Activated T-cell treated with anti-CD3 and anti-CD28 coated beads, Interleukin-2, amount 50 U/mL, for 72 hours (primary cell): ENCODE data around the gene C1orf210. TPM values are rescaled to one million over a fixed set of nuclear protein-coding genes. Genes with fewer than 3 reads are reported as not detected.

Experiments used
- ATAC-seq, 2 donors: fragments of 150-1000 bp; cut with Tn5 transposase; replicated peaks in 1 of 2; 2 replicates each; pipeline ENCODE4 v1.10.0; 2021; ENCODE audit warnings: moderate library complexity in 2 of 2, mild to moderate bottlenecking in 1 of 2
- DNase-seq, 2 donors: peaks; one replicate each; pipeline ENCODE4 v3.0.0; 2021 to 2022; ENCODE audit warnings: mixed read lengths in 1 of 2
- H3K27ac Mint-ChIP-seq: one replicate; pipeline ENCODE4 v1.8.0; 2022; ENCODE audit warnings: mild to moderate bottlenecking, moderate library complexity, mixed read lengths
- H3K27me3 Mint-ChIP-seq: one replicate; pipeline ENCODE4 v1.8.0; 2022; ENCODE audit warnings: low read depth, mixed read lengths
- H3K36me3 Mint-ChIP-seq, 2 donors: one replicate each; pipeline ENCODE4 v1.8.0; 2022; ENCODE audit warnings: mixed read lengths in 2 of 2, mild to moderate bottlenecking in 1 of 2; ENCODE audit not compliant: insufficient read depth in 2 of 2
- H3K4me1 Mint-ChIP-seq: one replicate; pipeline ENCODE4 v1.8.0; 2022; ENCODE audit warnings: low read depth, mixed read lengths
- H3K4me3 Mint-ChIP-seq, 2 donors: one replicate each; pipeline ENCODE4 v1.8.0; 2022; ENCODE audit warnings: mild to moderate bottlenecking in 2 of 2, mixed read lengths in 2 of 2, moderate library complexity in 2 of 2
- H3K9me3 Mint-ChIP-seq, 2 donors: one replicate each; pipeline ENCODE4 v1.8.0; 2022; ENCODE audit warnings: mixed read lengths in 2 of 2
- total RNA-seq, 2 donors: library from RNA; stranded (reverse); gene quantifications; one replicate each; pipeline ENCODE4 v1.2.3, GENCODE V29; 2022

The C1orf210 gene
- total RNA-seq, 2 donors from 2014 or later, result 0.38 TPM; not detected in 1

DNA sequence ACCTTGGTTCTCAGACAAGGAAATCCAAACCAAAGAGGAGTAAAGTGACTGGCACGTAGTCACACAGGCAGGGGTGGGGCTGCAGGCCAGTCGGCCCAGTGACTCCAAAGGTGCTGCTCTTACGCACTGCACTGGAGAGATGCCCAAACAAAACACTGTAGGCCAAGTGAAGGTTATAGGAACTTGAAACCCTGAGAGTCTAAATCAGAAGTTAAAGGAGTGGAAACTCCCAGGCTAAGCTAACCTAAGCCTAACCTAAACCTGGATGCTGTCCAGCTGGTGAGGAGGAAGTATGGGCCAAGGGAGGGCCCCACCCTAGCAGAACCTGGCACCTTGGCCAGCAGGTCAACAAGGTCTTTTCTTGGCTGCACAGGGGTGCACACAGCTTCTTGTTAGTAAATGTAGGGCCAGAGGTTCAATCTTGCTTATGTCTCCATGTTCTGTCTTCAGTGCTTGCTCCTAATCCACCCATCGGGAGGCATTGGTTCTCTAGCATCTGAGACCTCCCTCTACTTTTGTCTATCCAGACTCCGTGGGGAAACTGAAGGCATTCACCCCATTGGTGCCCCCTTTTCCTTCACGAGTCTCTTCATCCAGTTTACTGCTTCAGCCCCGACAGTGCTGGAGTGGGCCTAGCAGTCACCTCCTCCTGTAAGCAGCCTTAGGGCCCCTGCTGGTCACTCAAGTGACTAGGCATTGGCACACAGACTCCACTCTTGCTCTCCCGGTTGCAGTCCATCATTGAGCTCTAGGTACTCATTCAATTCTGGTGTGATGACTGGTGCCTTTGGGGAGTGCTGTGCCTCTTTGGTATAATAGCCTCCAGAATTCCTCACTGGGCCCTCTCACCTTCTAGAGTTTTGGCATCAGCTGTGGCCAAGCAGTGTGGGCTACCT is 28.5 kb downstream of the C1orf210 start:
- DNase-seq (no peak), ATAC-seq (no peak)
- Mint-ChIP-seq H3K4me1 (no peaks in the 10 kb centered on the region), H3K27me3 (peaks cover 7% of the 10 kb centered on the region), H3K4me3 (no peak overlapping the region), H3K9me3 (peaks cover 0 to 3% of the 10 kb centered on the region in 2 donors), H3K27ac (no peak overlapping the region), H3K36me3 (no peaks in the 10 kb centered on the region)

DNA sequence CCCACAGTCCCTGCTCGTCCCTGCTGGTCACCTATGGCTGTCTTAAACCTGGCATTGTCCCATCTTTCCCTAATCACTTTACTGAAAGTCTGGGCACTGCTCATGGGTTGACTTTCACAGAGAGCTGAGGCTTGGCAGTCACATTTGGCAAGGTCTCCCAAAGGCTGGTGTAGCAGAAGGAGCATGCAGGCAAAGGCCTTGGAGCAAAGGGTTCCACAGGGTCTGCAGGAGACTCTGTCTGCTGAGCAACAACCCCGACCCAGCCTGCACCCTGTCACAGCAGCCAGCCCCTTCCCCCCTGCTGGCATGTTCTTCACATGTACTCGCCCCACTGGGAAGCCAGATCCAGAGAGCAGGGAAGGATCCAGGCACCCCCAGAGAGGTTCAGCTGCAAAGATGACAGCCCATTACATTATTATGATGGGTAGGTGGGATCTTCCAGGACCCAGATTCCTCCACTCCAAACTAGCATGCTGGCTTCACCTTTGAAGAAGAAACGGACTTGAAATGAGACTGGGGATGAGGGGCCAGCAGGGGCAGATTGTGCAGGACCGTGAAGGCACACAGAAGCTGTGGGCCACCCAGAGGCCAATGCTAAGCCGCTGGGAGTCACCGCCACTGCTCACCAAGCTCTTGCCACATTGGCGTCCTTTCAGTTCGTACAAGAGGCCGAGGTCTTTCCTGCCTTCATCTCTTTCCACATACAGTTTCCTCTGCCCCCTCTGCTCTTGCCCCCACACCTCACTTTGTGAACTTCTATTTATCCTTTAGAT is 29.8 kb downstream of the C1orf210 start:
- Mint-ChIP-seq H3K27ac (no peak overlapping the region), H3K4me3 (no peak overlapping the region), H3K9me3 (peaks cover 0 to 3% of the 10 kb centered on the region in 2 donors), H3K27me3 (peaks cover 7% of the 10 kb centered on the region), H3K4me1 (no peaks in the 10 kb centered on the region), H3K36me3 (no peaks in the 10 kb centered on the region)
- ATAC-seq (no peak), DNase-seq (no peak)

DNA sequence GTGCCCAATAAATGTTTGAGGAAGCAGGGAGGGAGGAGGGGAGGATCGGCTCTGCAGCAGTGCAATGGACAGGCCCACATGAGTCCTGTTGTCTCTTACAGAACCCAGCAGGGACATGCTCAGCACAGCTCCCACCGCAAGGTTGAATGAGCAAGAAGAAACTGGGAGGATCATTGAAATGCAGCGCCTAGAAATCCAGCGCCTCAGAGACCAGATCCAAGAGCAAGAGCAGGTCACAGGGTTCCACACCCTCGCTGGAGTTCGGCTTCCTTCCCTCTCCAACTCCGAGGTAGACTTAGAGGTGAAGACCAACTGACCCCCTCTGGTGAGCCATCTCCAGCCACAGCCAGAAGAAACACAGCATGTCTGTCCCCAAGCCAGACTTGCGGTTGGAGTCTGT is 31.5 kb downstream of the C1orf210 start:
- DNase-seq (no peak), ATAC-seq (no peak)
- Mint-ChIP-seq H3K27me3 (peaks cover 7% of the 10 kb centered on the region), H3K9me3 (peaks cover 0 to 3% of the 10 kb centered on the region in 2 donors), H3K36me3 (no peaks in the 10 kb centered on the region), H3K4me1 (no peaks in the 10 kb centered on the region), H3K27ac (no peak overlapping the region), H3K4me3 (no peak overlapping the region)

DNA sequence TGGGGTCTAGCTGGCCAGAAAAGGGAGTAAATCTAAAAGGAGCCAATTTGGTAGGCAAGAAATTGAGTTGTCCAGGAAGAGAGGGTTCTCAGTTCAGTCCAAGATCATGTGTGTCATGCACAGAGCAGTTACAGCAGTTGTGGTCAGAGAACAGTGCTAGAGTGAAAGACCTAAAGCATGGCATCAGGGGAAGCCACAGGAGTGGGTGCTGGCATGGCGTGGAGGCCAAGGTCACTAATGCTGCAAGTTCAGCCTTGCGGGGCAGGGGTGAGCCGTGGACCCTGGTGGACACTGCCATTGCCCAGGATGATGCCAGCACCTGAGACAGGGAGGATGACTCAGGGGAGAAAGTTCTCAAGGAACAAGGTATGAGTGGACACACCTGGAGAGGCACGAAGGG is 32.2 kb downstream of the C1orf210 start:
- Mint-ChIP-seq H3K36me3 (no peaks in the 10 kb centered on the region), H3K4me3 (no peak overlapping the region), H3K27me3 (peaks cover 7% of the 10 kb centered on the region), H3K4me1 (no peaks in the 10 kb centered on the region), H3K27ac (no peak overlapping the region), H3K9me3 (no peaks in the 10 kb centered on the region)
- DNase-seq (no peak), ATAC-seq (no peak)

DNA sequence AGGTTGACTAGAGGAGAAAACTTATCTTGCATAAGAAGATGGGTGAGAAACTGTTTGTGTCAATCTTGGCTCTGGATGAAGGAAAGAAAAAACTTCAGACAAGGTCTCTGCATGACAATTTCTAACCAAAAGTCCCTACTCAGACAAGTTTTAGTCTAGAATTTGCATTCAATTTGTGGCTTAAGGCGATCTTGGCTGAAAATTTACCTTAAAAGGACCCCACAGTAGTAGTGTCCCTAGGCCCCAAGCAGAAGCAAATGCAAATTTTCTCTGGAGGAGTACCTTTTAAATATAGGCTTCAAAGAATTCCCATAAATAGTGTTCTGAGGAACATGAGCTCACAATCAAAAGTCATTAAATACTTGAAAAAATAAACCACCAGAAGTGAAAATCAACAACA is 33.2 kb downstream of the C1orf210 start:
- no peaks in the 10 kb centered on the region for H3K9me3 Mint-ChIP-seq
- H3K27ac Mint-ChIP-seq, result no peak overlapping the region
- H3K4me3 Mint-ChIP-seq, result no peak overlapping the region
- no peaks in the 10 kb centered on the region for H3K4me1 Mint-ChIP-seq
- DNase-seq (no peak), ATAC-seq (no peak)
- H3K27me3 Mint-ChIP-seq, result peaks cover 7% of the 10 kb centered on the region
- H3K36me3 Mint-ChIP-seq, result no peaks in the 10 kb centered on the region

DNA sequence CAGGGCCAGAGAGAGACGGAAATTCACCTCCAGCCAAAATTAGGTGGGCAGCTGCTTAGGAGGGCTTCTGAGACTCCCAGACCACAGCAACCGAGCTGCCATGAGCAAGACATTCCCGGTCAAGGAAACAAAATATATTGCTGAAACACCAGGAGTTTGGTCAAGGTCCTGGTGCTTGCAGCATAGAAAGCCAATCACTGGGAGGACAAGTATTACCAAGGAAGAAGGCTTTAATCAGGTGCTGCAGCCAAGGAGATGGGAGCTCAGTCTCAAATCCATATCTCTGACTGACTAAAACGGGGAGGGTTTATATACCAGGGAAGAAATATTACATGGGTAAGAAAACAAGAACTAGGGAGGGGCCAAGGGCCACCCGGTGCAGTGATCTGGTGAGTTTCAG is 34.4 kb downstream of the C1orf210 start:
- no peak for ATAC-seq
- DNase-seq, result no peak
- Mint-ChIP-seq H3K9me3 (peaks cover 0 to 1% of the 10 kb centered on the region in 2 donors), H3K27me3 (peaks cover 7% of the 10 kb centered on the region), H3K36me3 (no peaks in the 10 kb centered on the region), H3K4me1 (no peaks in the 10 kb centered on the region), H3K4me3 (no peak overlapping the region), H3K27ac (no peak overlapping the region)

DNA sequence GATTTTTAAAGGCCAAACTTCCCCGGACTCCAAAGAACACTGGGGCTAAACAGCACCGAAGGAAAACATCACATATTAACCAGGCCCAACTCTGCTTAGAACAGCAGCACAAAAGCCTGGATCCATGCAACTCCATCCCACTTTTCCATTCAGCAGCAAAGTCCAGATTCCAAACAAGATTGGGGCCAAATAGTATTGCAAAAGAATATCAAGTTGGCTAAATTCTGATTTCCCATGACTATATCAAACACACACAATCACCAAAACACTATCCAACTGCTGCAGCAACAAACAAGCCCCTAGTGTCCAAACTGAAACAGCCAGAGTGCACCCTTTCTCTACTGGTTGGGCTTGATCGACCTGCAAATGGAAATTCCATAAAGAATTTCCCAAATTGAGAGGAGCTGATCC is 35.0 kb downstream of the C1orf210 start:
- H3K4me3 Mint-ChIP-seq, result no peak overlapping the region
- no peak for DNase-seq
- ATAC-seq, result no peak
- H3K36me3 Mint-ChIP-seq, result no peaks in the 10 kb centered on the region
- peaks cover 0 to 1% of the 10 kb centered on the region in 2 donors for H3K9me3 Mint-ChIP-seq
- no peaks in the 10 kb centered on the region for H3K4me1 Mint-ChIP-seq
- H3K27ac Mint-ChIP-seq, result no peak overlapping the region
- H3K27me3 Mint-ChIP-seq, result peaks cover 7% of the 10 kb centered on the region

DNA sequence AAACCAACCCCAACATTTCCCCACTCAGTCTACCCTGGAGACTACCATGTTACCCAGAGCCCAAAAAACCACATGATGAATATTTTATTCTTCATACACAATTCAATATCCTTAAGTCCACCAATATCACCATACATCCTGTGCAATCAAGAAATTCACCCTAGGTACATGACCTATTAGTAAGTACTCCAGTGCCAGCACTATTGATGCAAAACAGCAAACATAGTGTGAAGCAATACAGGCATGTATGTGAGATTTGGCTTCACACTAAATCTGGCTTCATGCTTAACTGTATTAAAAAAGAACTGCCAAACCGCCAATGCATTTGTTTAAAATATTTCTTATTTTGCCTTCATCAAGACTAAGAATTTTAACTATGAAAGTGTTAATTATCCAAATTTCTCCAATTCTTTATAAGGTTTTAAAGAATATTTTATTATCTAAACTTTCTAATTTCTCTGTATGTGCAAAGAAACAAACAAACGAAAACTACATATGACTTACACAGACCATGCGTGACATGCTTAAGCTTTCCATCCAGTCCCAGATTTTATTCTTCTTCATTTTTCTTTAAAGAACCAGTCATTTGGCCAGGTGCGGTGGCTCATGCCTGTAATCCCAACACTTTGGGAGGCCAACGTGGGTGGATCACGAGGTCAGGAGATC is 38.0 kb downstream of the C1orf210 start:
- Mint-ChIP-seq H3K4me1 (no peaks in the 10 kb centered on the region), H3K9me3 (peaks cover 0 to 1% of the 10 kb centered on the region in 2 donors), H3K4me3 (no peak overlapping the region), H3K36me3 (no peaks in the 10 kb centered on the region), H3K27ac (peak overlapping the region; percentile 5), H3K27me3 (peaks cover under 1% of the 10 kb centered on the region)
- no peak for ATAC-seq
- DNase-seq, result no peak

DNA sequence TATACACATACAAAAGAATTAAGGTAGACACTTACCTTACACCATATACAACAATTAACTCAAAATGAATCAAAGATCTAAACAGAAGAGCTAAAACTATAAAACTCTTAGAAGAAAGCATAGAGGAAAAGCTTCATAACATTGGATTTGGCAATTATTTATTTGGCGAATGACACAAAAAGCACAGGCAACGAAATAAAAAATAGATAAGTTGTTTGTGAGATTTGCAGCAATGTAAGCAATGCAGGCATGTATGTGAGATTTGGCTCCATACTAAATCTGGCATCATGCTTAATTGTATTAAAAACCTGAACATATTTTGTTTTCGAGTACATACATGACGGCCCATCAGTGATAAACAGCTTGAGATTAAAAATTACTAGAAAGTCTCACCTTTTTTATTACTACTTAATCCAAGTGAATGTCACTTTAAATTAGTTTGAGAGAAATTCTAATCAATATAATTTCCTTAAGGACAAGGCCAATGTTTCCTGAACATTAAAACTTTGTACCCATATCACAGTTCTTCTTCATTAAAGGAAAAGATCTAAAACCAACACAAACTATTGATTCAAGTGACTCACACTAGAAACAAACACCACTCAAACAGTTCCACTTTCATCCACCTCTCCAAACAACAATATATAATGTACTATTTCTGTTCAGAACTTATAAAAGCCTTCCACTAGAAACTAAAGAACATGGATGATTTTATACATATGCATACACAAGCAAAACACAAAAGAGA is 38.7 kb downstream of the C1orf210 start:
- Mint-ChIP-seq H3K27ac (peak overlapping the region; percentile 5), H3K36me3 (no peaks in the 10 kb centered on the region)
- ATAC-seq, result no peak

DNA sequence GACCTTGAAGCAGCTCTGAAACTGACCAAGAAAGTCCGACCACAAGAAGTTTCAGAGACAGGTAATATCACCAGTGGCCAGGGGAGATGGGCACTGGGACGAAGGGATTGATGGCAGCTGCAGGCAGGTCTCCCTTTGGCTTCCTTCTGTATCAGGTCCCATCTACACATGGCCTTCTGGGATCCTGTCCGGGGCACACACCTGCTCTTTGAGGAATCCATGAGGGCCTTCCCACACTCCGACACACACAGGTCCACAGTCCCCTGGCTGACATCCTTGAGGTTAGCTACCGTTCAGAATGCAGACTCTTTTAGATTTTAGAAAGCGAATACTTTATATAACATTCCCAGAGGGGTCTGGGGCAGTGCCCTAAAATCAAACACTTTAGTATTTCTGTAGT is 42.1 kb downstream of the C1orf210 start:
- ATAC-seq (no peak), DNase-seq (no peak)
- no peak overlapping the region for H3K27ac Mint-ChIP-seq
- peaks cover 0 to 1% of the 10 kb centered on the region in 2 donors for H3K9me3 Mint-ChIP-seq
- no peaks in the 10 kb centered on the region for H3K36me3 Mint-ChIP-seq
- H3K4me3 Mint-ChIP-seq, result no peak overlapping the region
- H3K27me3 Mint-ChIP-seq, result no peaks in the 10 kb centered on the region
- H3K4me1 Mint-ChIP-seq, result no peaks in the 10 kb centered on the region

More for the DNA sequence above, 38.7 kb downstream of the C1orf210 start:
- no peaks in the 10 kb centered on the region for H3K4me1 Mint-ChIP-seq
- H3K27me3 Mint-ChIP-seq, result no peaks in the 10 kb centered on the region
- peaks cover 0 to 1% of the 10 kb centered on the region in 2 donors for H3K9me3 Mint-ChIP-seq
- no peak for DNase-seq
- no peak overlapping the region for H3K4me3 Mint-ChIP-seq

DNA sequence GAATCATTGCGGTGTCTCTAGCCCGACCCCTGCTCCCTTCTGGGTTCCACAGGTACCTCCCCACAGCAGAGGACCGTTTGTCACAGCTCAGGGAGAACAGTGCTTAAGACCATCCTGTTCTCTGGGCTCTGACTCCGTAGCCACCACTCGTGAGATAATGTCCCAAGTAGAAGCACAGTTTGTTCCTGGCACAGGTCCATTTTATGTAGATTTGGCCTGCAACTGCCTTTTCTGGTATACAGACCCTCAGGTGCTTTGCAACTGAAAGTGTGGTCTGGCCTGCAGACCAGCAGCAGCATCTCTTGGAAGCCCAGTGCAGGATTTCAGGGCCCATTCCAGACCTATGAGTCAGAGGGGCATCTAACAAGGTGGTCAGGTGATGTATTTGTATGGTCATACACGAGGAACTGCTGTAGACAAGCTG is 44.0 kb downstream of the C1orf210 start:
- Mint-ChIP-seq H3K4me1 (no peaks in the 10 kb centered on the region), H3K9me3 (no peaks in the 10 kb centered on the region)

DNA sequence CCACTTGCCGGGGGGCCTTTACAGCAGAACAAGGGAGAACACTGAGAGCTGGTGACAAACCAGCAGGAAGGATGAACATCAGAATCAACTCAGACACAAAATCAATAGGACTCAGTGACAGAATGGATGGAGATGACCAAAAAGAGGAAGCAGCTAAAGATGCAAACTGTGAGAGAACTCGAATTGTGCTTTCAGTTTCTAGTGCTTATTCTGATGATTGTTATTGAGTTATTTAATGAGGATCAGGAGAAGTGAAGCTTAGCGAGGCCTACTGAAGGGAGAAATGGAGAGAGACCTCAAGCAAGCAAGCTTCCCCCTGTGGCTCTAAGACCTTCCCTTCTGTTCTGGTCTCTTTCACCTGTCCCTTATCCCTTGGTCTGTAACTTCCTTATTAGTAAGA is 45.9 kb downstream of the C1orf210 start:
- Mint-ChIP-seq H3K36me3 (no peaks in the 10 kb centered on the region), H3K9me3 (no peaks in the 10 kb centered on the region), H3K4me3 (no peak overlapping the region), H3K27ac (no peak overlapping the region), H3K4me1 (no peaks in the 10 kb centered on the region), H3K27me3 (no peaks in the 10 kb centered on the region)
- ATAC-seq (no peak), DNase-seq (no peak)

More for the DNA sequence above, 44.0 kb downstream of the C1orf210 start:
- Mint-ChIP-seq H3K27ac (no peak overlapping the region), H3K4me3 (no peak overlapping the region), H3K27me3 (no peaks in the 10 kb centered on the region), H3K36me3 (no peaks in the 10 kb centered on the region)
- ATAC-seq, result no peak
- no peak for DNase-seq
